ENCODE data around the gene ELL2. TPM values are rescaled to one million over a fixed set of nuclear protein-coding genes. Genes with fewer than 3 reads are reported as not detected.

The ELL2 gene
- total RNA-seq, 2 donors from 2014 or later, result 76.3 to 113 TPM

DNA sequence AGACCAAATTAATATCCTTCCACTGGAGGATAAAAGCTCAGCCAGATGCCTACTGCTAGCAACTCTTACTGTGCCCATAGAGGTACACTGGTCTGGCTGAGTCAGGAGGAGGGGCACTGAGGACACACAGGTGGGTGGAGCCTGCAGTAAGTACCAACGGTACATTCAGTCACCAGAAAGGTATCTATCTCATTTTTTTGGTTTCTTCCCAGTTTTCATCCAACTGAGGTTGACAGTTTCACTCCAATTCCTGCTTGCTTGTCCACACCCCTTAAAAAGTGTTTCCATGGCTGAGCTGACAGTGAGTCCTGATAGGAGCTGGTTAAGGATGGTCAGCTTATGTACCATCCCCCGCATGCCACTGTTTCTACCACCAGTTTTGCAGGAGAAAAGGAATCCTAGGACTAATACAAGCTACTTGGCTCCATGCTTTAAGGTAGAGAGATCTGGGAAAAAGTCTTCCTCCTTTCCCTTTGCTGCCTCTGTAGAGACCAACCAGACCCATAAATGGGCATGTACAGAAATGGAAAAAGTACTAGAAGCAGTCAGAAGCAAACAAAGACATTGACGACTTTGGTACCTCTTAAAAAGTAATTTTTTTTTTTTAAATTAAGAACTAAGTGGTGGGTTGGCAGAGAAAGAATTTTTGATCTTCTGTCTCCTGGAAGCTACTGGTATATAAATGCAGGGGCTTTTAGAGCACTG is 3.2 kb downstream of the ELL2 start:
- Mint-ChIP-seq H3K9me3 (no peaks in the 10 kb centered on the region), H3K4me3 (peak overlapping the region; percentile 98 to 99), H3K36me3 (ENCODE audit: insufficient read depth in 2 of 2) (peaks cover 18 to 29% of the 10 kb centered on the region in 2 donors), H3K4me1 (ENCODE audit: low read depth) (peaks cover 74% of the 10 kb centered on the region), H3K27me3 (ENCODE audit: low read depth) (no peaks in the 10 kb centered on the region), H3K27ac (no peak overlapping the region)
- ATAC-seq (replicated peaks in 1 of 2), result no peak
- peak in 1 of 2 donors; percentile 31 for DNase-seq

DNA sequence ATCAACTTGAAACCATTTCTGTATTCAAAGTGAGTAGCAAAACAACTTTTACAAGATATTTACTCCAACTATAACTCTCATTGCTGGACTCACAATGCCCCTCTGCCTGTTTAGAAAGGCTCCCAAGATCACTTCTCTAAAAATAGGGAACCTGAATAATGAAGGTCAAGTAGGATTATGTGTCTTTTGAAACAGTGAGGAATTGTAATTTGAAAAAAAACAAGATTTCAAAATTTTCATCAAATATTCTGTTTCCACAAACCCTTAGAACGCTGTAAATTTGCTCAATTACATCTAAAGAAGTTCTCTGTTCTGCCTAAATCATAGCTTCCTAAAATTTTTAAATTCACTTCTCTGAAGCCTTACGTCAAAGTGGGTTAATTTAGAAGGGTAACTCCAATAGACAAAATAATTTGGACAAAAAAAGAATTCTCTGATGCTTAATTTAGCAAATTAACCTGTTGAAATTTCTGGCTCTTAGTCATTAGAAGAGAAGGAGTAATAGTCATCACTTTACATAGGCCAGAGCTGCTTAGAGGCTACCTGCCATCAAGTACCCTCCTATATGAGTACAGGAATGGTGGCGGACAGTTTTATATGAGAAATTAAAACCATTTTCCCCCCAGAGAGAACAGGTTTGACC is 4.0 kb downstream of the ELL2 start:
- Mint-ChIP-seq H3K4me1 (ENCODE audit: low read depth) (peaks cover 67% of the 10 kb centered on the region), H3K36me3 (ENCODE audit: insufficient read depth in 2 of 2) (peaks cover 19 to 30% of the 10 kb centered on the region in 2 donors), H3K27me3 (ENCODE audit: low read depth) (no peaks in the 10 kb centered on the region), H3K4me3 (peak overlapping the region; percentile 88 to 99), H3K9me3 (no peaks in the 10 kb centered on the region), H3K27ac (peak overlapping the region; percentile 22)
- DNase-seq (no peak), ATAC-seq (replicated peaks in 1 of 2) (no peak)

- Mint-ChIP-seq H3K4me1 (ENCODE audit: low read depth) (peaks cover 60% of the 10 kb centered on the region), H3K36me3 (ENCODE audit: insufficient read depth in 2 of 2) (peaks cover 21 to 31% of the 10 kb centered on the region in 2 donors), H3K9me3 (no peaks in the 10 kb centered on the region), H3K27me3 (ENCODE audit: low read depth) (no peaks in the 10 kb centered on the region), H3K27ac (no peak overlapping the region), H3K4me3 (peak overlapping the region in 1 of 2 donors; percentile 8)
- DNase-seq (no peak), ATAC-seq (replicated peaks in 1 of 2) (no peak)
Observed at GRCh38 chr5:95956900-95957293, 4.8 kb downstream of the ELL2 start.

- Mint-ChIP-seq H3K9me3 (no peaks in the 10 kb centered on the region), H3K36me3 (ENCODE audit: insufficient read depth in 2 of 2) (peaks cover 25 to 37% of the 10 kb centered on the region in 2 donors), H3K4me3 (peak overlapping the region in 1 of 2 donors; percentile 42), H3K4me1 (ENCODE audit: low read depth) (peaks cover 64% of the 10 kb centered on the region), H3K27ac (peak overlapping the region; percentile 1), H3K27me3 (ENCODE audit: low read depth) (no peaks in the 10 kb centered on the region)
- DNase-seq (no peak), ATAC-seq (replicated peaks in 1 of 2) (no peak)
Observed at GRCh38 chr5:95956021-95956899, 5.4 kb downstream of the ELL2 start.

GRCh38 chr5:95954716-95955115 is 6.9 kb downstream of the ELL2 start:
- no peak overlapping the region for H3K27ac Mint-ChIP-seq
- peaks cover 66% of the 10 kb centered on the region for H3K4me1 Mint-ChIP-seq (ENCODE audit: low read depth)
- H3K36me3 Mint-ChIP-seq (ENCODE audit: insufficient read depth in 2 of 2), result peaks cover 12 to 26% of the 10 kb centered on the region in 2 donors
- ATAC-seq (replicated peaks in 1 of 2), result no peak
- DNase-seq, result no peak
- H3K9me3 Mint-ChIP-seq, result no peaks in the 10 kb centered on the region
- no peaks in the 10 kb centered on the region for H3K27me3 Mint-ChIP-seq (ENCODE audit: low read depth)
- no peak overlapping the region for H3K4me3 Mint-ChIP-seq

DNA sequence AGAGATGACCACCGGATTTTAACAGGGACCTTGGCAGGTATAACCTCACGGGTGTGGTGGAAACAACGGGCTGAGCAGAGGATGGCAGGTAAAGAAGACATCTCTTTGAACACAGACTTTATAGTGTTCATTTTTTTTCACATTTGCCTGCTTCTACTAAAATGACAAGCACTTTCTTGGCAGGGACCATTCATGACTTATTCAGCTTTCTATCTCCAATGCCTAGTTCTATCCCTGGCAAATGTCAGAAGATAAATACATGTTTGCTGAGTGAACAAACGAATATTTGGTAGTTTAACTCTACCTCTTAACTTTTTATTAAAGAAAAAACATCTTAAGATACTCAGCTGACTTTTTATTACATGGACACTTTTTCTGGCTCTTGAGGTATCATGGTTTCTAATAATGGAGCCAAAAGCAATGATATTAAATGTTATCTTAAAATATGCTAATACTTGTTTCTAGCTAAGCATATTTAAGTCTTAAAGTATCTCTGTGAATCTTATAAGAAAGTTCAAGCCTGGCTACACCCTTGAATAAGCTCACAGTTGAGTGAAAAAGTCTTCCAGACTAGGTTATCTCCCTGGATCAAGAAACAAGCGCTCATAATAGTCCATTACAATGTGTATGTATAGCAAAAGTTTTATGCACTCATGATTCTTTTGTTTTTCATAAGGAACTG is 8.5 kb downstream of the ELL2 start:
- H3K27me3 Mint-ChIP-seq (ENCODE audit: low read depth), result no peaks in the 10 kb centered on the region
- no peak for DNase-seq
- H3K4me3 Mint-ChIP-seq, result no peak overlapping the region
- H3K27ac Mint-ChIP-seq, result peak overlapping the region; percentile 25
- no peak for ATAC-seq (replicated peaks in 1 of 2)
- H3K36me3 Mint-ChIP-seq (ENCODE audit: insufficient read depth in 2 of 2), result peaks cover 7 to 19% of the 10 kb centered on the region in 2 donors
- H3K9me3 Mint-ChIP-seq, result no peaks in the 10 kb centered on the region
- peaks cover 52% of the 10 kb centered on the region for H3K4me1 Mint-ChIP-seq (ENCODE audit: low read depth)

GRCh38 chr5:95951916-95952315 is 9.7 kb downstream of the ELL2 start:
- Mint-ChIP-seq H3K4me1 (ENCODE audit: low read depth) (peaks cover 42% of the 10 kb centered on the region), H3K4me3 (peak overlapping the region in 1 of 2 donors; percentile 3), H3K27me3 (ENCODE audit: low read depth) (no peaks in the 10 kb centered on the region), H3K9me3 (no peaks in the 10 kb centered on the region), H3K36me3 (ENCODE audit: insufficient read depth in 2 of 2) (peaks cover 7 to 19% of the 10 kb centered on the region in 2 donors), H3K27ac (no peak overlapping the region)
- ATAC-seq (replicated peaks in 1 of 2) (no peak), DNase-seq (no peak)

DNA sequence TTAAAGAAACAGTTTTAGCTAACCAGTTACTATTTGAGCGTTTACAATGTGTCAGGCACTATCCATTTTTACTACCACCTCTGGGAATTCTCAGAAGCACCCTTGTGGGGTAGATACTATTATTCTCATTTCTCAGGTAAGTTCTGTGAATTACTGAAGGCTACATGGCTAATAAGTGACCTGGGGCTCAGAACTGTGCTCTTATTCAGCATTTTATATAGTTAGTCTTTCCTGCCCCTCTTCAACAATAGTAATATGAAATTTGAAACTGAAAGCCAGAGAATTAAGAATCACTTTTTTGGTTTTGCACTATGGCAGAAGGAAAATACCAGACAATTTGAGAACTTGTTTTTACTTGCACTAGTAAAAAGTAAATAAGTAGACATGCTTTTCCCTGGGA is 11.8 kb downstream of the ELL2 start:
- peak overlapping the region; percentile 21 for H3K27ac Mint-ChIP-seq
- ATAC-seq (replicated peaks in 1 of 2) (peak; percentile 25 to 38), DNase-seq (no peak)
- H3K4me1 Mint-ChIP-seq (ENCODE audit: low read depth), result peaks cover 41% of the 10 kb centered on the region
- peaks cover 12 to 22% of the 10 kb centered on the region in 2 donors for H3K36me3 Mint-ChIP-seq (ENCODE audit: insufficient read depth in 2 of 2)
- H3K27me3 Mint-ChIP-seq (ENCODE audit: low read depth), result no peaks in the 10 kb centered on the region
- no peaks in the 10 kb centered on the region for H3K9me3 Mint-ChIP-seq
- H3K4me3 Mint-ChIP-seq, result peak overlapping the region; percentile 33 to 38

- Mint-ChIP-seq H3K27me3 (ENCODE audit: low read depth) (no peaks in the 10 kb centered on the region), H3K4me3 (no peak overlapping the region), H3K36me3 (ENCODE audit: insufficient read depth in 2 of 2) (peaks cover 13 to 15% of the 10 kb centered on the region in 2 donors), H3K9me3 (no peaks in the 10 kb centered on the region), H3K27ac (no peak overlapping the region), H3K4me1 (ENCODE audit: low read depth) (peaks cover 40% of the 10 kb centered on the region)
- ATAC-seq (replicated peaks in 1 of 2) (no peak), DNase-seq (no peak)
Observed at GRCh38 chr5:95948631-95949030, 13.0 kb downstream of the ELL2 start.

DNA sequence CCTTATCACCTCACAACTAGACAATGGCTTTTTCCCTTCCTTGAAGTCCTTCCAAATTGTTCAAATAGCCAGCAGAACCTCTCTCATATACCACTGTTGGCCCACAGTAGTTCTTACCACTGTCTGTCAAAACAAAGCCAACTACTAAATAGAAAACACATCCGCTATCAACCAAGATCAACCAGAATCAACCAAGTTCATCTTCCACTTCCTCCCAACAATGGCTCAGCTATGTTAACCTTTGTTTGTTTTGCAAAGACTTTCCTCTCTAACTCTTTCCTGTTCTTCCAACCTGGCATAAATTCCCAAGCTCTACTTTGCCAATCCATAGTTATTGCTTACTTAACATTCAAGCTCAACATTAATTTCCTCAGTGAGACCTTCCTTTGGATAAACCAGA is 15.2 kb downstream of the ELL2 start:
- Mint-ChIP-seq H3K36me3 (ENCODE audit: insufficient read depth in 2 of 2) (peaks cover 6 to 8% of the 10 kb centered on the region in 2 donors), H3K9me3 (no peaks in the 10 kb centered on the region), H3K4me3 (no peak overlapping the region), H3K4me1 (ENCODE audit: low read depth) (peaks cover 35% of the 10 kb centered on the region), H3K27ac (no peak overlapping the region), H3K27me3 (ENCODE audit: low read depth) (no peaks in the 10 kb centered on the region)
- DNase-seq (no peak), ATAC-seq (replicated peaks in 1 of 2) (no peak)

GRCh38 chr5:95942968-95943367 is 18.7 kb downstream of the ELL2 start:
- ATAC-seq (replicated peaks in 1 of 2) (no peak), DNase-seq (no peak)
- Mint-ChIP-seq H3K4me3 (no peak overlapping the region), H3K4me1 (ENCODE audit: low read depth) (peaks cover 37% of the 10 kb centered on the region), H3K27me3 (ENCODE audit: low read depth) (no peaks in the 10 kb centered on the region), H3K9me3 (no peaks in the 10 kb centered on the region), H3K27ac (no peak overlapping the region), H3K36me3 (ENCODE audit: insufficient read depth in 2 of 2) (peaks cover 6% of the 10 kb centered on the region in 2 donors)

DNA sequence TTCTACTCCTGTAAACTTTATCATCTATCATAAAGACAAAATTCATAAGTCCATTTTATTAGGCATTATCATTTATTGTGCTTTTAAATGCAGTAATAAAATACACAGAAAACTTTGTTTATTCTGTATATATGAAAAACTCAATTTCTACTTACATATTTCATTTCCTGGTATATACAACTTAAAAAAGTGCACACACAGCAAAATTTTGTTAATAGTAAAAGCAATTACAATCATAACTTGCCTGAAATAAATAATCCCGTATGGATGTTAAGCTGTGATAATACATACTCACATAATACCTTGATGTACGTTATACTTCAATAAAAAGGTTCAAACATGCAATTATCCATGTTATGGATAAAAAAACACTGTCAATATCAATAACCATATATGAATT is 19.2 kb downstream of the ELL2 start:
- H3K27me3 Mint-ChIP-seq (ENCODE audit: low read depth), result no peaks in the 10 kb centered on the region
- H3K36me3 Mint-ChIP-seq (ENCODE audit: insufficient read depth in 2 of 2), result peaks cover 6% of the 10 kb centered on the region in 2 donors
- H3K4me3 Mint-ChIP-seq, result no peak overlapping the region
- no peak for DNase-seq
- H3K9me3 Mint-ChIP-seq, result no peaks in the 10 kb centered on the region
- ATAC-seq (replicated peaks in 1 of 2), result no peak
- peaks cover 37% of the 10 kb centered on the region for H3K4me1 Mint-ChIP-seq (ENCODE audit: low read depth)
- no peak overlapping the region for H3K27ac Mint-ChIP-seq
